Activated CD8-positive, alpha-beta memory T cell treated with anti-CD3 and anti-CD28 coated beads, Interleukin-2, amount 10 ng/mL, durations not matched to agents 7 days and 5 days (primary cell): Measurements from ENCODE around the gene UQCR11. TPM values are rescaled to one million over a fixed set of nuclear protein-coding genes. Genes with fewer than 3 reads are reported as not detected.

Experiments used
- ATAC-seq: fragments of 150-1000 bp; cut with Tn5 transposase; one replicate; pipeline ENCODE4 v1.10.0; 2021; ENCODE audit warnings: moderate library complexity
- CTCF ChIA-PET: fragments of 350-600 bp; sonication (Branson Sonifier 250); formaldehyde crosslinking; loops from one replicate; lab custom pipeline; 2021; ENCODE audit warnings: antibody characterized with exemption; lab: Charles Lee
- DNase-seq: peaks from one replicate; pipeline ENCODE4 v3.0.0-alpha.2; 2020
- H3K27ac Mint-ChIP-seq: one replicate; pipeline ENCODE4 v1.8.0; 2021; ENCODE audit warnings: mild to moderate bottlenecking, mixed read lengths
- H3K27me3 Mint-ChIP-seq: one replicate; pipeline ENCODE4 v1.8.0; 2021; ENCODE audit warnings: mixed read lengths
- H3K36me3 Mint-ChIP-seq: one replicate; pipeline ENCODE4 v1.8.0; 2021; ENCODE audit warnings: mild to moderate bottlenecking, mixed read lengths
- H3K4me1 Mint-ChIP-seq: one replicate; pipeline ENCODE4 v1.8.0; 2021; ENCODE audit warnings: mixed read lengths
- H3K4me3 Mint-ChIP-seq: one replicate; pipeline ENCODE4 v1.8.0; 2021; ENCODE audit warnings: mild to moderate bottlenecking, moderate library complexity, mixed read lengths
- H3K9me3 Mint-ChIP-seq: one replicate; pipeline ENCODE4 v1.8.0; 2022; ENCODE audit warnings: low read depth, mixed read lengths
- total RNA-seq, 2 experiments: library from RNA; stranded (reverse); gene quantifications; one replicate each; pipeline ENCODE4 v1.2.3, GENCODE V29; 2021

UQCR11 gene
- total RNA-seq, 2 experiments from 2014 or later, result 192 to 196 TPM

GRCh38 chr19:1618157-1619093 is 13.2 kb upstream of the UQCR11 start:
- CTCF ChIA-PET, result interaction anchor here (0.9 kb wide), 1 partner anchor 54 kb away, joined by 3 read pairs; no protein-coding TSS in a partner anchor
- peaks cover 17% of the 10 kb centered on the region for H3K36me3 Mint-ChIP-seq
- no peak overlapping the region for H3K4me3 Mint-ChIP-seq
- H3K27me3 Mint-ChIP-seq, result no peaks in the 10 kb centered on the region
- DNase-seq (peak; percentile 51), ATAC-seq (peak; percentile 72)
- H3K4me1 Mint-ChIP-seq, result peaks cover 5% of the 10 kb centered on the region
- no peaks in the 10 kb centered on the region for H3K9me3 Mint-ChIP-seq
- H3K27ac Mint-ChIP-seq, result no peak overlapping the region

- DNase-seq (no peak), ATAC-seq (no peak)
- Mint-ChIP-seq H3K36me3 (peaks cover 26% of the 10 kb centered on the region), H3K27ac (peak overlapping the region; percentile 48), H3K27me3 (no peaks in the 10 kb centered on the region), H3K4me1 (peaks cover 5% of the 10 kb centered on the region), H3K9me3 (no peaks in the 10 kb centered on the region), H3K4me3 (no peak overlapping the region)
- CTCF ChIA-PET, result interaction anchor here (1.0 to 2.4 kb wide), 3 partner anchors 33 to 70 kb away, joined by 3 to 6 read pairs (median 3); no protein-coding TSS in a partner anchor
Measured at GRCh38 chr19:1616875-1617274, 11.6 kb upstream of the UQCR11 start.

GRCh38 chr19:1616396-1616795 is 11.1 kb upstream of the UQCR11 start:
- Mint-ChIP-seq H3K4me3 (no peak overlapping the region), H3K4me1 (peaks cover 5% of the 10 kb centered on the region), H3K27ac (peak overlapping the region; percentile 48), H3K9me3 (no peaks in the 10 kb centered on the region), H3K36me3 (peaks cover 26% of the 10 kb centered on the region), H3K27me3 (no peaks in the 10 kb centered on the region)
- no peak for ATAC-seq
- CTCF ChIA-PET, result interaction anchor here (1.0 to 2.4 kb wide), 3 partner anchors 33 to 70 kb away, joined by 3 to 6 read pairs (median 3); no protein-coding TSS in a partner anchor
- DNase-seq, result no peak

- Mint-ChIP-seq H3K27ac (no peak overlapping the region), H3K4me1 (peaks cover 11% of the 10 kb centered on the region), H3K36me3 (peaks cover 28% of the 10 kb centered on the region), H3K4me3 (no peak overlapping the region), H3K9me3 (no peaks in the 10 kb centered on the region), H3K27me3 (no peaks in the 10 kb centered on the region)
- ATAC-seq (no peak), DNase-seq (no peak)
- CTCF ChIA-PET, result interaction anchor here (1.5 to 2.4 kb wide), 2 partner anchors 65 to 69 kb away, joined by 3 to 6 read pairs; no protein-coding TSS in a partner anchor
Measured at GRCh38 chr19:1615156-1615765, 10.0 kb upstream of the UQCR11 start.

- Mint-ChIP-seq H3K4me1 (peaks cover 21% of the 10 kb centered on the region), H3K27me3 (no peaks in the 10 kb centered on the region), H3K36me3 (peaks cover 28% of the 10 kb centered on the region), H3K27ac (no peak overlapping the region), H3K9me3 (no peaks in the 10 kb centered on the region), H3K4me3 (no peak overlapping the region)
- CTCF ChIA-PET, result no interaction called here
- DNase-seq, result no peak
- ATAC-seq, result no peak
Measured at GRCh38 chr19:1613808-1614570, 8.7 kb upstream of the UQCR11 start.

- DNase-seq (no peak), ATAC-seq (no peak)
- Mint-ChIP-seq H3K4me1 (peaks cover 29% of the 10 kb centered on the region), H3K4me3 (no peak overlapping the region), H3K36me3 (peaks cover 28% of the 10 kb centered on the region), H3K27me3 (no peaks in the 10 kb centered on the region), H3K27ac (no peak overlapping the region), H3K9me3 (no peaks in the 10 kb centered on the region)
- CTCF ChIA-PET, result no interaction called here
Measured at GRCh38 chr19:1613146-1613545, 7.9 kb upstream of the UQCR11 start.

- ATAC-seq (no peak), DNase-seq (no peak)
- Mint-ChIP-seq H3K4me1 (peaks cover 29% of the 10 kb centered on the region), H3K36me3 (peaks cover 28% of the 10 kb centered on the region), H3K9me3 (no peaks in the 10 kb centered on the region), H3K4me3 (no peak overlapping the region), H3K27me3 (no peaks in the 10 kb centered on the region), H3K27ac (no peak overlapping the region)
- CTCF ChIA-PET, result no interaction called here
Measured at GRCh38 chr19:1612114-1613086, 7.1 kb upstream of the UQCR11 start.

- Mint-ChIP-seq H3K9me3 (no peaks in the 10 kb centered on the region), H3K36me3 (peaks cover 23% of the 10 kb centered on the region), H3K4me3 (no peak overlapping the region), H3K27me3 (no peaks in the 10 kb centered on the region), H3K27ac (peak overlapping the region; percentile 30), H3K4me1 (peaks cover 28% of the 10 kb centered on the region)
- no peak for DNase-seq
- CTCF ChIA-PET, result no interaction called here
- ATAC-seq, result no peak
Measured at GRCh38 chr19:1611353-1611752, 6.1 kb upstream of the UQCR11 start.

- no peak for ATAC-seq
- peaks cover 18% of the 10 kb centered on the region for H3K36me3 Mint-ChIP-seq
- no peak overlapping the region for H3K4me3 Mint-ChIP-seq
- no peak overlapping the region for H3K27ac Mint-ChIP-seq
- H3K9me3 Mint-ChIP-seq, result no peaks in the 10 kb centered on the region
- CTCF ChIA-PET, result interaction anchor here (1.6 kb wide), 1 partner anchor 64 kb away, joined by 4 read pairs; no protein-coding TSS in a partner anchor
- no peak for DNase-seq
- no peaks in the 10 kb centered on the region for H3K27me3 Mint-ChIP-seq
- peaks cover 33% of the 10 kb centered on the region for H3K4me1 Mint-ChIP-seq
Measured at GRCh38 chr19:1610579-1610978, 5.3 kb upstream of the UQCR11 start.

- Mint-ChIP-seq H3K36me3 (peaks cover 16% of the 10 kb centered on the region), H3K4me3 (no peak overlapping the region), H3K27ac (no peak overlapping the region), H3K4me1 (peaks cover 35% of the 10 kb centered on the region), H3K27me3 (no peaks in the 10 kb centered on the region), H3K9me3 (no peaks in the 10 kb centered on the region)
- CTCF ChIA-PET, result interaction anchor here (1.6 kb wide), 1 partner anchor 64 kb away, joined by 4 read pairs; no protein-coding TSS in a partner anchor
- ATAC-seq, result no peak
- no peak for DNase-seq
Measured at GRCh38 chr19:1609680-1610474, 4.6 kb upstream of the UQCR11 start.

GRCh38 chr19:1609103-1609396 is 3.8 kb upstream of the UQCR11 start:
- Mint-ChIP-seq H3K4me3 (no peak overlapping the region), H3K9me3 (no peaks in the 10 kb centered on the region), H3K4me1 (peaks cover 40% of the 10 kb centered on the region), H3K27me3 (no peaks in the 10 kb centered on the region), H3K27ac (no peak overlapping the region), H3K36me3 (peaks cover 12% of the 10 kb centered on the region)
- DNase-seq (no peak), ATAC-seq (no peak)
- CTCF ChIA-PET, result interaction anchor here (1.3 to 1.6 kb wide), 2 partner anchors 16 to 63 kb away, joined by 4 to 5 read pairs; partner anchors contain the start of gene MBD3
